D341Med (cell line): ENCODE results near the gene CCDC32.

Experiments used
- DNase-seq: peaks from one replicate; pipeline ENCODE4 v3.0.0; 2012; ENCODE audit warnings: low spot score

Gene CCDC32

DNA sequence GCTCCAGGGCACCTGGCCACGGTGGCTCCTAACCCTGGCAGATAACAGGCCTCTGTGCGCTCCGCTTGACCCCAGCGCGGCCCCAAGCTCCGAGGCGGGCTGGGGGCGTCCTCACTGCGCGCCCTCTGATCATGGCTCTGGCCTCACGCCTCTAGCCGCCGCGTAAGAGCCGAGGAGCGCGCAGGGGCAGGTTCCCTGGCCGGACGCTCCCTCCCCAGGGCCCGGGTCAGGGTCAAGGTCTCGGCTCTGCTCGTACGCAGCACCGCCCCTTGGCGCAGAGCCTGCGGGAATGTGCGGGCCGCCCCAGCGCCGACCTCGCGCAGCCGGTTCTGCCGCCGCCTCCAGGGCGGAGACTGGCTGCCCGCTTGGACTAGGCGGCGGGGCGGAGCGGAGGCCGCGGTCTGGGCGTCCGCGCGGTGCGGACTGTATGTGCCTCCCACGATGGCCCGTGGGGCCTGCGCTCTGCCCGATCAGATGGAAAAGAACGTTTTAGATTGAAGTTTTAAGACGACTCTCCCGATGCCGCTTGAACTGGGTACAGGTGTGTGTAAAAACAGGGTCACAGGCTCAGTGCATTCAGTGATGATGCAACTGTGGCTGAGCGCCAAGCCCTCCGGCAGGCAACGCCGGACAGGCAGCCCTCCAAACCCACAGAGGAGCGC is 53.2 kb downstream of the CCDC32 start:
- DNase-seq: no peak

GRCh38 chr15:40511093-40511471 is 53.8 kb downstream of the CCDC32 start:
- no peak for DNase-seq

- no peak for DNase-seq
Observed at GRCh38 chr15:40510201-40510600, 54.6 kb downstream of the CCDC32 start.

DNA sequence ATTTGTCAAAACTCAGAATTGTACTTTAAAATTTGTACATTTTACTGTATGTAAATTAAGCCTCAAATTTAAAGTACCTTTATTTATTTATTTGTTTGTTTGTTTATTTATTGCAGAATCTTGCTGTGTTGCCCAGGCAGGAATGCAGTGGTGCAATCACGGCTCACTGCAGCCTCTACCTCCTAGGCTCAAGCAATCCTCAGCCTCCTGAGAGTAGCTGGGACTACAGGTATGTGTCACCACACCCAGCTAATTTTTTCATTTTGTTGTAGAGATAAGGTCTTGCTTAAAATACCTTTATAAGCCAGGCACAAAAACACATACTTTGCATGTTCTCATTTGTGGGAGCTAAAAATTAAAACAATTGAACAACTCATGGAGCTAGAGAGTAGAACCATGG is 56.6 kb downstream of the CCDC32 start:
- DNase-seq: no peak

DNA sequence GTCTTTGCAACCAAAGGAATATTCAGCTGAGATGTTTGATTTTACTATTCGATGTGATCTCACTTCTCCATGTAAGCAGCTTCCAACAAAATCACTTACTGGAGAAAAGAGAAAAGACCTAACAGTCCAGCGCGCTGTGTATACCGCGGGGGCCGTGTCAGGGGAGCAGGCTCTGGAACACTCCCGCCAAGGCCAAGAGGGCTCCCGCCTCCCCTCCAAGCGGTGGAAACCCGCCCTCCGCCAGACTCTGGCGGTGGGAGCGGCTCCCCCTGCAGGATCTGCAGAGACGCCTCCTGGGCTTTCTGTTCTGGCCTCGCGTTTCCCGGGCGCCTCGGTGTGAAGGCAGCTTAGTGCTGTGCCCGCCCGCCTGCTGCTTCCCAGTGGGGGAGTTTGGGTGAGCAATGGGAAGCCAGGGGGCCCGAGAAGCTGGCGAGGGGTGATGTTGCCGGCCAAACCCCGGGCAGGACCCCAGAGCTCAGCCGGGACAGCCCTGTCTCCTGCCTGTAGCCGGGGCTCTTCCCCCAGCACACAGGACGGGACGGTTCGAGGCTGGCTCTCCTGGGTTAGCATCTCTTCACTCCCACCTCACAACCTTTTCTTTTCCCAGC is 57.8 kb downstream of the CCDC32 start:
- DNase-seq: peak; percentile 94
